Nephron progenitor cell (in vitro differentiated cells): ENCODE measurements around the gene TLCD3B.

ENCODE experiments used
- DNase-seq: peaks from one replicate; pipeline ENCODE4 v3.0.0; 2021
- H3K27ac Mint-ChIP-seq: 2 replicates; pipeline ENCODE4 v1.8.0; 2021; ENCODE audit warnings: mild to moderate bottlenecking, moderate library complexity, mixed read lengths
- H3K27me3 Mint-ChIP-seq: 2 replicates; pipeline ENCODE4 v1.8.0; 2021; ENCODE audit warnings: mild to moderate bottlenecking, low read depth, mixed read lengths; ENCODE audit not compliant: poor library complexity
- H3K36me3 Mint-ChIP-seq: 2 replicates; pipeline ENCODE4 v1.8.0; 2021; ENCODE audit warnings: low read depth, mixed read lengths
- H3K4me1 Mint-ChIP-seq: 2 replicates; pipeline ENCODE4 v1.8.0; 2021; ENCODE audit warnings: mixed read lengths
- H3K4me3 Mint-ChIP-seq: 2 replicates; pipeline ENCODE4 v1.8.0; 2021; ENCODE audit warnings: mild to moderate bottlenecking, moderate library complexity, mixed read lengths
- H3K9me3 Mint-ChIP-seq: 2 replicates; pipeline ENCODE4 v1.8.0; 2021; ENCODE audit warnings: mild to moderate bottlenecking, moderate library complexity, mixed read lengths
- TF ChIP-seq, protein P1 (sequence below): fragments of 200-600 bp; sonication (generic); IDR thresholded peaks from 2 replicates; pipeline ENCODE4 v1.5.0; 2021; ENCODE audit warnings: antibody characterized with exemption

Gene TLCD3B

DNA sequence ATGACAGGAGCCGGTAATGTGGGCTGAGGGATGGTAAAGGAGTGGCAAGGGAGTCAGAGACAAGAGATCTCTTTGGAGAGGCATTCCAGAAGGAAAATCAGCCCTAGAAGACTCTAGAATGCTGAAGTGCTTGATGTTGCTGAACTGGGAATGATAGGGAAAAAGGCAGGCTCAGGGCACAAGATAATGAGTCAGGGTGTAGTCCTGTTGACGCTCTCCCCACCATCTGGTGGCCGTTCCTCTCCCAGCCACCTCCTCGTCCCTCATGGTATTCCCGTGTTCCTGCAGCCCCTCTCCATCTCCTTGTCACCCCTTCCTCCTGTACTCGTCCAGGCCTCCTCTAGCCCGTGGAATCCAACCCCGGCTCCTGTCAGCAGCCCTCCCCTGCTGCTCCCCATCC lies 23.4 kb upstream of the TLCD3B start:
- no peak for DNase-seq
- Mint-ChIP-seq H3K27me3 (peaks cover 7% of the 10 kb centered on the region), H3K27ac (no peak overlapping the region), H3K4me1 (peaks cover 57% of the 10 kb centered on the region), H3K36me3 (peaks cover 5% of the 10 kb centered on the region), H3K9me3 (no peaks in the 10 kb centered on the region), H3K4me3 (peak overlapping the region; percentile 80)
- TF ChIP-seq, protein P1, sequence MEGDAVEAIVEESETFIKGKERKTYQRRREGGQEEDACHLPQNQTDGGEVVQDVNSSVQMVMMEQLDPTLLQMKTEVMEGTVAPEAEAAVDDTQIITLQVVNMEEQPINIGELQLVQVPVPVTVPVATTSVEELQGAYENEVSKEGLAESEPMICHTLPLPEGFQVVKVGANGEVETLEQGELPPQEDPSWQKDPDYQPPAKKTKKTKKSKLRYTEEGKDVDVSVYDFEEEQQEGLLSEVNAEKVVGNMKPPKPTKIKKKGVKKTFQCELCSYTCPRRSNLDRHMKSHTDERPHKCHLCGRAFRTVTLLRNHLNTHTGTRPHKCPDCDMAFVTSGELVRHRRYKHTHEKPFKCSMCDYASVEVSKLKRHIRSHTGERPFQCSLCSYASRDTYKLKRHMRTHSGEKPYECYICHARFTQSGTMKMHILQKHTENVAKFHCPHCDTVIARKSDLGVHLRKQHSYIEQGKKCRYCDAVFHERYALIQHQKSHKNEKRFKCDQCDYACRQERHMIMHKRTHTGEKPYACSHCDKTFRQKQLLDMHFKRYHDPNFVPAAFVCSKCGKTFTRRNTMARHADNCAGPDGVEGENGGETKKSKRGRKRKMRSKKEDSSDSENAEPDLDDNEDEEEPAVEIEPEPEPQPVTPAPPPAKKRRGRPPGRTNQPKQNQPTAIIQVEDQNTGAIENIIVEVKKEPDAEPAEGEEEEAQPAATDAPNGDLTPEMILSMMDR: no peak

DNA sequence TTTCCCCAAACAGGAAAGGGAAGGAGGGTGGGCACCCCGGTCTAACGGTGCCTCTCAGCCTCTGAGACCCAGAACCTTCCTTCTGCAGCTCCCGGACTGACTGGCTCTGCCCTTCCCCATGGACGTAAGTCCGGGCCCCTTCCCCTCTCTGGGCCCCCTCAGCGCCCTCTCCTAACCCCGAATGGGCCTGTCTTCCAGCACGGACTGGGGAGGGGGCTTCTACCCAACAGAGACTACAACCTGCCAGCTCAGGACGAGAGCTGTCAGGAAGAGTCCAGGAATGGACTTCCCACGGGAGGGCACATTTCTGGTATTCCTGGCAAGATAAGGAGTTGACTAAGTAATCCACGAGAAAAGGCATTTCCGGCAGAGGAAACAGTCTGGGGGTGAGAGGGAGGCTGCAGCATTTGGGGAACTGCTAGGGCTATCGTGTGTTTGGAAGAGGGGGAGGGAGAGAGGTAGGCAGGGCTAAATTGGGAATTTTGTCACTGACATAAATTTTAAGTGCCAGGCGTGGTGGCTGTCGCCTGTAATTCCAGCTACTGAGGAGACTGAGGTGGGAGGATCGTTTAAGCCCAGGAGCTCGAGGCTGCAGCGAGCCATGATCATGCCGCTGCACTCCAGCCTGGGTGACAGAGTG lies 22.4 kb upstream of the TLCD3B start:
- peak; percentile 24 for DNase-seq
- Mint-ChIP-seq H3K36me3 (peaks cover under 1% of the 10 kb centered on the region), H3K9me3 (no peaks in the 10 kb centered on the region), H3K27ac (no peak overlapping the region), H3K27me3 (peaks cover 7% of the 10 kb centered on the region), H3K4me3 (peak overlapping the region; percentile 85), H3K4me1 (peaks cover 58% of the 10 kb centered on the region)
- TF ChIP-seq, protein P1: no peak

DNA sequence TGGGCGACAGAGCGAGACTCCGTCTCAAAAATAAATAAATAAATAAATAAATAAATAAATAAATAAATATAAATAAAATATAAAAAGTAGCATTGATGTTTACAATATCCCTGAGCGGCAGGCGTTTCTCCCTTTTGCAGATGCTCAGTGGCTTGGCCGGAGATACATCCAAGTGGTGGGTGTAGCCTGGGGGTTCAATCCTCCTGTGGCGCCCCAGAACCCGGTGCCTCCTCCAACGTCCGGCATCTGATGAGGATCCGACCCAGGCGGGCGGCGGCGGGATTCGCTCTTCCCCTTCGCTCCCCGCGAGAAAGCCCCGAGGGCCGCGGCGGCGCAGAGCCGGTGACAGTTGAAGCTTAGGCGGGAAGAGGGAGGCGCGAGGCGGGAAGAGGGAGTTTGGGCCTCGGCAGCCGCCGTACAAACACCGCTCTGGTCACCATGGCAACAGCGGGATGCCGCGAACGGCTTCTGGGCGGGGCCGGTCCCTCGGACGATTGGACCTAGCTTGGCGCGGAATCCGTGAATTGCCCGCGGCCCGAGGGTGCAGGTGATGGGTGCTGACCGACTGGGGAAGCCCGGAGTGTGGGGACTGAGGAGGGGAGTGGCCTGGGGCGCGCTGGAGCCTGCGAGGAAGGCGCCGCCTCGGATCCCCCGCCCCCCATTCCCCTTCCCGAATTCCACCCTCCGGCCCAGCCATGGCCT lies 21.8 kb upstream of the TLCD3B start:
- peak; percentile 96 for DNase-seq
- H3K4me3 Mint-ChIP-seq: peak overlapping the region; percentile 85
- peaks cover 57% of the 10 kb centered on the region for H3K4me1 Mint-ChIP-seq
- no peaks in the 10 kb centered on the region for H3K36me3 Mint-ChIP-seq
- H3K9me3 Mint-ChIP-seq: no peaks in the 10 kb centered on the region
- TF ChIP-seq, protein P1: no peak
- peaks cover 7% of the 10 kb centered on the region for H3K27me3 Mint-ChIP-seq
- peak overlapping the region; percentile 29 for H3K27ac Mint-ChIP-seq

DNA sequence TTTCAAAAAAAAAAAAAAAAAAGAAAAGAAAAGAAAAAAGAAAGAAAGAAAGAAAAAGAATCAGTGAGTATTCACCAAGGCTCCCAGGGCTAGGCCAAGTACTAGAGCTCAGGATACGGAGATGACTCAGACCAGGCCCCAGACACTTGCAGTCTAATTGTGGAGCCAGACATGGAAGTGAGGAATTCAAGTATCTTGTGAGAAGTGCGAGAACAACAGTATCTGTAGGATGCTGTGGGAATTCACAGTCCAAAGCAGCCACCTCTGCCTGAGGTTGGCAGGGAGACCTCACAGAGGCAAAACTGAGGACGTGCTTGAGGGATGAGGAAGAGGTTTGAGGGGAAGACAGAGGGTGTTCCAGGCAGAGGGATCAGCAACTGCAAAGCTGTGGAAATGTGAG lies 20.4 kb upstream of the TLCD3B start:
- Mint-ChIP-seq H3K4me3 (peak overlapping the region; percentile 43), H3K4me1 (peaks cover 48% of the 10 kb centered on the region), H3K27me3 (peaks cover 7% of the 10 kb centered on the region), H3K36me3 (no peaks in the 10 kb centered on the region), H3K9me3 (no peaks in the 10 kb centered on the region), H3K27ac (no peak overlapping the region)
- TF ChIP-seq, protein P1: no peak
- no peak for DNase-seq

DNA sequence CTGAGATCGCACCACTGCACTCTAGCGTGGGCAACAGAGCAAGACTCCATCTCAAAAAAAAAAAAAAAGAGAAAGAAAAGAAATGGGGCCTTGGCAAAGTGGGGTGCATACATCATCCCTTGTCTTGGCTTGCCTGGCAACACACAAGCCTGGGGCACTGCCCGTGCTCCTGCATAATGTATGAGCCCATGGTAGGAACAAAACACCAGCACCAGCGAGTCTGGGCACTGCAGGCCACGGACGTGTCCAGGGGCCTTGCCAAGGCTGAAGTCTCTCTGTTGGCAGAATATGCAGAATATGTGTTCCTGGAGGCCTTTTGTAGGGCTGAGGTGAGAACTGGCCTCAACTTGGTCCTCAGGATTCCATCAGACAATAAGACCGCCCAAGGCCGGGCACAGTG lies 18.8 kb upstream of the TLCD3B start:
- Mint-ChIP-seq H3K36me3 (no peaks in the 10 kb centered on the region), H3K9me3 (no peaks in the 10 kb centered on the region), H3K27ac (no peak overlapping the region), H3K27me3 (peaks cover 10% of the 10 kb centered on the region), H3K4me3 (no peak overlapping the region), H3K4me1 (peaks cover 40% of the 10 kb centered on the region)
- TF ChIP-seq, protein P1: no peak
- DNase-seq: no peak

DNA sequence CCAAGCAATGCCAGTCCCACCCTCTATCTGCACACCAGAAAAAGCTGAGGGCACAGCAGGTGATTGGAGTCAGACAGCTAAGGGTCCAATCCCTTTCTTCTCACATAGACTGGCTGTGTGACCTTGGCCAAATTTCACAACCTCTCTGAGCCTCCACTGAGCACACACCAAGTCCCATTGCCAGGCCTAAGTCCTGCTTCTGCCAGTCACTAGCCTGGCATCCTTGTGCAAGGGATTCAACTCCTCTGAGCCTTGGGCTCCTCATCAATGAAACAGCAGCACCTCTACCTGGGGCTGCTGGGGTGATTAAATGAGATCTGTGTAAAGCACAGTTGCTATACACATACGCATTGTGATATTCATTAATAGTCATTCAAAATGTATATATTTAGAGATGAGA lies 15.5 kb upstream of the TLCD3B start:
- peaks cover 18% of the 10 kb centered on the region for H3K27me3 Mint-ChIP-seq
- no peak overlapping the region for H3K27ac Mint-ChIP-seq
- no peak overlapping the region for H3K4me3 Mint-ChIP-seq
- DNase-seq: no peak
- no peaks in the 10 kb centered on the region for H3K36me3 Mint-ChIP-seq
- H3K4me1 Mint-ChIP-seq: peaks cover 22% of the 10 kb centered on the region
- TF ChIP-seq, protein P1: no peak
- no peaks in the 10 kb centered on the region for H3K9me3 Mint-ChIP-seq
